A673 (cell line): ENCODE measurements around the gene GAB1. TPM values are rescaled to one million over a fixed set of nuclear protein-coding genes. Genes with fewer than 3 reads are reported as not detected.

Source experiments
- BruUV-seq: library from RNA; stranded (reverse); fragments of 400-500 nt; replicated peaks from 2 replicates; lab custom pipeline; 2021; lab: Mats Ljungman, UMichigan
- CTCF ChIA-PET: fragments of 300-600 bp; sonication (Branson Sonifier 250); formaldehyde crosslinking; loops from one replicate; lab custom pipeline; 2022; ENCODE audit warnings: antibody characterized with exemption; lab: Charles Lee
- POLR2A ChIA-PET: fragments of 300-600 bp; sonication (Branson Sonifier 250); formaldehyde crosslinking; loops from one replicate; lab custom pipeline; 2022; ENCODE audit warnings: antibody characterized with exemption; ENCODE audit not compliant: low non-redundant PET; lab: Charles Lee
- DNase-seq: peaks from one replicate; pipeline ENCODE4 v3.0.0-alpha.2; 2015; ENCODE audit warnings: low spot score
- H3K27ac ChIP-seq: fragments of 200-600 bp; sonication (generic); 2 replicates; pipeline ENCODE4 v1.5.1; 2016; ENCODE audit warnings: mixed run types, low read depth, mild to moderate bottlenecking, mixed read lengths, antibody characterized with exemption, low read length; ENCODE audit not compliant: poor library complexity, severe bottlenecking
- H3K27me3 ChIP-seq: fragments of 200-600 bp; sonication (generic); replicated peaks from 2 replicates; pipeline ENCODE4 v1.6.1; 2017; ENCODE audit warnings: mixed run types, low read depth, mild to moderate bottlenecking, mixed read lengths, antibody characterized with exemption, low read length; ENCODE audit not compliant: insufficient read depth, poor library complexity
- H3K36me3 ChIP-seq: fragments of 200-600 bp; sonication (generic); 2 replicates; pipeline ENCODE4 v1.6.1; 2016; ENCODE audit warnings: mixed run types, mild to moderate bottlenecking, mixed read lengths, antibody characterized with exemption, low read length; ENCODE audit not compliant: insufficient read depth, poor library complexity, severe bottlenecking
- H3K4me1 ChIP-seq: fragments of 200-600 bp; sonication (generic); 2 replicates; pipeline ENCODE4 v1.6.1; 2017; ENCODE audit warnings: mixed run types, mild to moderate bottlenecking, mixed read lengths, antibody characterized with exemption, low read length; ENCODE audit not compliant: insufficient read depth, poor library complexity, severe bottlenecking
- H3K4me3 ChIP-seq: fragments of 200-600 bp; sonication (generic); 2 replicates; pipeline ENCODE4 v1.5.1; 2016; ENCODE audit warnings: low read depth, mixed run types, mild to moderate bottlenecking, mixed read lengths, low read length; ENCODE audit not compliant: poor library complexity, severe bottlenecking
- H3K9me3 ChIP-seq: fragments of 200-600 bp; sonication (generic); 2 replicates; pipeline ENCODE4 v1.6.1; 2016; ENCODE audit warnings: mixed run types, low read depth, mild to moderate bottlenecking, mixed read lengths, antibody characterized with exemption, low read length; ENCODE audit not compliant: poor library complexity, severe bottlenecking
- CTCF ChIP-seq: fragments of 300-800, 200-600 bp; sonication (generic); conservative IDR thresholded peaks from 2 replicates; pipeline ENCODE4 v1.5.1; 2017; ENCODE audit warnings: low read depth, mild to moderate bottlenecking, antibody characterized with exemption, low read length, moderate library complexity, mixed read lengths
- EZH2 ChIP-seq: fragments of 200-600 bp; sonication (generic); IDR thresholded peaks from 2 replicates; pipeline ENCODE4 v1.6.1; 2017; ENCODE audit warnings: borderline replicate concordance, low read depth, mild to moderate bottlenecking, mixed read lengths, antibody characterized with exemption, low read length; ENCODE audit not compliant: poor library complexity, severe bottlenecking
- intact Hi-C: fragments of 100-400 bp; cut with micrococcal nuclease; formaldehyde crosslinking; loops from one replicate; pipeline ENCODE4 v1.10.0; 2022; ENCODE audit not compliant: unreplicated experiment
- total RNA-seq: library from RNA; stranded (reverse); gene quantifications from 2 replicates; pipeline ENCODE4 v1.2.3, GENCODE V29; 2021

The GAB1 gene
- total RNA-seq, 1 experiment from 2014 or later, result 27.6 TPM

DNA sequence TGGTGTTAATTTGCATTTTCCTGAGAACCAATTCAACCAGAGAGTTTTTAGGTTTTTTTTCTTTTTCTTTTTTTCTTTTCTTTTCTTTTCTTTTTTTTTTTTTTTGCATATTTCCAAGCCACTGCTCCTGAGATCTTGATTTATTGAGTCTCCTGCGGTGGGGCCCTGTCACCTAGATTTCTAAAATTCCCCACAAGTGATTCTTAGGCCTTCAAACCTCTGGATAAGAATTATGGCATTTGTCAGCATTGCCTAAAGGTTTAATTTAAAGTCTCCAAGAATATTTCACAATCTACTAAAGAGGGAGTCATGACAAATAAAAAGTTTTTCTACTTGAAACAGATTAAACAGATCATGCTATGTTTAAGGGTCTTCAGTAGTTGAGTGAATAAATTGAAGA, 84.9 kb downstream of the GAB1 start:
- no peaks in the 10 kb centered on the region for H3K27me3 ChIP-seq
- ChIA-PET CTCF (no interaction called here), POLR2A (no interaction called here)
- intact Hi-C loops, result no loop called here
- DNase-seq, result no peak
- no peak overlapping the region for H3K27ac ChIP-seq
- no peaks in the 10 kb centered on the region for H3K9me3 ChIP-seq
- H3K4me1 ChIP-seq, result peaks cover 5% of the 10 kb centered on the region
- H3K4me3 ChIP-seq, result no peak overlapping the region
- no peaks in the 10 kb centered on the region for H3K36me3 ChIP-seq
- TF ChIP-seq EZH2, result no peak
- no peak for TF ChIP-seq CTCF
- BruUV-seq, result no TSS peak

DNA sequence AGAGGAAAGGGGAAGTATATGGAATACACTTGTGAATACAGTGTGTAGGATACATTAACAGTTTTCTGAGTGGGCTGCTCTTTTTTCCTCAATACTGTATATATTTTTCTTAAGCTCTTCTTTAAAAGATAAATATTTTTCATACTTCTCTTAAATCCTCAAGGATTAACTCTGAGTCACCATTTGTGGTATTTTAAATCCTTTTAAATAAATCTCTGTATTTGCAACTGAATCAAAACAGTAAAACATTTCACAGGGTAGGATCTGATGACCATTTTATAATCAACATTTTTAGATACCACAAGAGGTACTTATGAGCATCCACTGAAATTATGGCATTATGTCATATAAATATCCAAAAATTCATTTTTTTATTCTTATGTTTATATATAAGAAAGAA, 87.6 kb downstream of the GAB1 start:
- H3K27me3 ChIP-seq, result no peaks in the 10 kb centered on the region
- no TSS peak for BruUV-seq

GRCh38 chr4:143431526-143432257, 95.0 kb downstream of the GAB1 start:
- H3K27me3 ChIP-seq, result no peaks in the 10 kb centered on the region
- DNase-seq, result no peak
- no peak overlapping the region for H3K27ac ChIP-seq
- ChIA-PET CTCF (no interaction called here), POLR2A (no interaction called here)
- peaks cover 25% of the 10 kb centered on the region for H3K9me3 ChIP-seq
- BruUV-seq, result no TSS peak
- intact Hi-C loops, result no loop called here
- peaks cover 14% of the 10 kb centered on the region for H3K36me3 ChIP-seq
- H3K4me3 ChIP-seq, result no peak overlapping the region
- TF ChIP-seq EZH2 (no peak), CTCF (no peak)
- H3K4me1 ChIP-seq, result no peaks in the 10 kb centered on the region

More for the DNA sequence above, 87.6 kb downstream of the GAB1 start:
- Histone ChIP-seq H3K27ac (no peak overlapping the region), H3K9me3 (peaks cover under 1% of the 10 kb centered on the region), H3K36me3 (no peaks in the 10 kb centered on the region), H3K4me3 (no peak overlapping the region), H3K4me1 (peaks cover 5% of the 10 kb centered on the region)
- no peak for DNase-seq
- intact Hi-C loops, result no loop called here
- CTCF ChIA-PET, result no interaction called here
- TF ChIP-seq CTCF (no peak), EZH2 (no peak)
- POLR2A ChIA-PET, result no interaction called here
